HG03469 (cell line): Measurements from ENCODE around the gene WDR6.
A peak's percentile ranks its signal among the peaks of the same experiment; 100 is the strongest.

Experiments used
- ATAC-seq: cut with Tn5 transposase; IDR thresholded peaks from one replicate; pipeline ENCODE4 v1.9.1; 2021; ENCODE audit warnings: mild to moderate bottlenecking, moderate library complexity, moderate number of reproducible peaks; ENCODE audit not compliant: unreplicated experiment

Gene WDR6

GRCh38 chr3:49015072-49015471, 7.9 kb downstream of the WDR6 start:
- no peak for ATAC-seq

GRCh38 chr3:49015765-49016164, 8.6 kb downstream of the WDR6 start:
- no peak for ATAC-seq

- ATAC-seq = no peak
These were observed 9.4 kb downstream of the WDR6 start for GRCh38 chr3:49016414-49017228.

GRCh38 chr3:49017229-49017970, 10.2 kb downstream of the WDR6 start:
- ATAC-seq = no peak

GRCh38 chr3:49017971-49018706, 10.9 kb downstream of the WDR6 start, which contains the start of gene DALRD3:
Gene DALRD3, minus strand, starts transcription at chr3:49018580. Its CDS starts 16 bp downstream, at chr3:49018564.
- ATAC-seq = no peak

GRCh38 chr3:49018707-49019006, 11.5 kb downstream of the WDR6 start:
- no peak for ATAC-seq

GRCh38 chr3:49019941-49020329, 12.7 kb downstream of the WDR6 start:
- no peak for ATAC-seq

GRCh38 chr3:49020330-49021212, 13.4 kb downstream of the WDR6 start:
- no peak for ATAC-seq

GRCh38 chr3:49021213-49021812, 14.1 kb downstream of the WDR6 start:
- peak; percentile 29 for ATAC-seq

- peak; percentile 48 for ATAC-seq
These were observed 14.9 kb downstream of the WDR6 start, which contains the start of gene NDUFAF3 for GRCh38 chr3:49021813-49022687. Gene NDUFAF3, plus strand, starts transcription at chr3:49022121. Its CDS starts 24 bp downstream, at chr3:49022145.

- ATAC-seq = no peak
These were observed 15.5 kb downstream of the WDR6 start for GRCh38 chr3:49022688-49023171.

- no peak for ATAC-seq
These were observed 16.6 kb downstream of the WDR6 start for GRCh38 chr3:49023775-49024174.

- no peak for ATAC-seq
These were observed 17.3 kb downstream of the WDR6 start for GRCh38 chr3:49024449-49024848.

GRCh38 chr3:49025005-49025792, 18.0 kb downstream of the WDR6 start:
- no peak for ATAC-seq

GRCh38 chr3:49025793-49026520, 18.8 kb downstream of the WDR6 start:
- no peak for ATAC-seq

GRCh38 chr3:49026536-49026935, 19.3 kb downstream of the WDR6 start:
- no peak for ATAC-seq

- no peak for ATAC-seq
These were observed 20.4 kb downstream of the WDR6 start for GRCh38 chr3:49027634-49028033.

GRCh38 chr3:49028298-49028672, 21.1 kb downstream of the WDR6 start:
- ATAC-seq = no peak
